ENCODE results near the gene CD83. TPM values are rescaled to one million over a fixed set of nuclear protein-coding genes. Genes with fewer than 3 reads are reported as not detected.

CD83 gene
- total and polyA plus RNA-seq, 9 of the 15 experiments (the other 6 are each of a cell fraction or from before 2014, with no cell fraction given): 2.5 to 4.1 (median 3.4) TPM

DNA sequence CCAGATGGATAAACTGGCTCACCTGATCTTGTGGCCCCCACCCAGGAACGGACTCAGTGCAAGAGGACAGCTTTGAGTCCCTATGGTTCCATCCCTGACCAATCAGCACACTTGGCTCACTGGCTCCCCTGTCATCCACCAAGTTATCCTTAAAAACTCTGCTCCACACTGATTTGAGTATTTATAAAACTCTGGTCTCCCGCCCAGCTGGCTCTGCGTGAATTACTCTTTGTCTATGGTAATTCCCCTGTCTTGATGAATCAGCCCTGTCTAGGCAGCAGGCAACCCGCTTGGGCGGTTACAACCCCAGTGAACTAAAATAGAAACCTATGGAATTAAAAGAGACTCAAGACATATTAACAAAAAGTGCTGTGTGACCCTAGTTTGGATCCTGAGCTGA, 38.1 kb upstream of the CD83 start:
- Histone ChIP-seq H3K4me1 (replicated peaks in 1 of 2; ENCODE audit: control insufficient read depth in 2 of 2, insufficient read depth in 2 of 2, low read length in 2 of 2) (peaks cover 0 to 12% of the 10 kb centered on the region in 2 experiments; a peak in 3 of 5 replicates), H3K9me3 (replicated peaks; ENCODE audit: control insufficient read depth, insufficient read depth, low read depth, low read length) (no peaks in the 10 kb centered on the region), H3K36me3 (ENCODE audit: control insufficient read depth, insufficient read depth, low read length) (no peaks in the 10 kb centered on the region), H3K27ac (ENCODE audit: extremely low read depth, low read depth, low read length) (no peak overlapping the region), H3K9ac (ENCODE audit: insufficient read depth in 1 of 2, low read depth in 2 of 2, low read length in 2 of 2) (no peak overlapping the region), H2AFZ (ENCODE audit: low read depth, low read length) (no peak overlapping the region), H3K4me2 (ENCODE audit: insufficient read depth, low read length) (no peak overlapping the region), H4K20me1 (replicated peaks; ENCODE audit: control insufficient read depth, insufficient read depth, low read length) (no peaks in the 10 kb centered on the region), H3K4me3 (no peak overlapping the region), H3K9me1 (ENCODE audit: control insufficient read depth, insufficient read depth, low read length) (no peaks in the 10 kb centered on the region), H3K27me3 (ENCODE audit: control insufficient read depth in 2 of 2, insufficient read depth in 2 of 2, low read length in 2 of 2) (0 out of 5 replicates have a peak, but pooled peaks cover 0 to 3% of the 10 kb centered on the region in 2 experiments), H3K79me2 (ENCODE audit: control insufficient read depth, insufficient read depth, low read length) (no peaks in the 10 kb centered on the region)
- no TSS peak for BruUV-seq (replicated peaks)
- FAIRE-seq (no peak), DNase-seq (ENCODE audit: extremely low read depth in 1 of 4, low spot score in 3 of 4) (no peak), ATAC-seq (no peak)
- CTCF ChIA-PET (ENCODE audit: low intra/inter-chr PET ratio): interaction anchor here (0.5 kb wide), 1 partner anchor 1016 kb away, joined by 3 read pairs; no protein-coding TSS in a partner anchor
- 17% methylated on average over 5 of the region's 5 CpGs for WGBS (ENCODE audit: insufficient coverage, low coverage, missing lambda C conversion rate)
- in situ Hi-C loops (cut with MboI): no loop called here
- intact Hi-C loops (cut with micrococcal nuclease): loop anchor here (5.0 to 10.0 kb wide), 2 partner anchors 63 to 505 kb away; partner anchors contain the start of gene SIRT5
- POLR2A ChIA-PET: interaction anchor here (0.9 kb wide), 1 partner anchor 192 kb away, joined by 3 read pairs; no protein-coding TSS in a partner anchor
- TF ChIP-seq JUN (IDR thresholded peaks at IDR 0.05; ENCODE audit: borderline replicate concordance, low read depth, low read length) (no peak), JUN (CRISPR knock-in tag; IDR thresholded peaks at IDR 0.05; ENCODE audit: borderline replicate concordance) (no peak), ZNF140 (CRISPR knock-in tag; IDR thresholded peaks at IDR 0.05) (no peak), FOS (IDR thresholded peaks at IDR 0.05; ENCODE audit: extremely low read depth, insufficient read length) (no peak), SMC3 (conservative IDR thresholded peaks at IDR 0.05; ENCODE audit: insufficient read depth, low read depth, low read length) (no peak), KLF6 (CRISPR knock-in tag; IDR thresholded peaks at IDR 0.05; ENCODE audit: borderline replicate concordance) (no peak), FOXK2 (conservative IDR thresholded peaks at IDR 0.05 in 1 of 2, IDR thresholded peaks at IDR 0.05 in 1 of 2; ENCODE audit: low read depth in 2 of 2) (no peak)
- TF ChIP-seq, protein P1, sequence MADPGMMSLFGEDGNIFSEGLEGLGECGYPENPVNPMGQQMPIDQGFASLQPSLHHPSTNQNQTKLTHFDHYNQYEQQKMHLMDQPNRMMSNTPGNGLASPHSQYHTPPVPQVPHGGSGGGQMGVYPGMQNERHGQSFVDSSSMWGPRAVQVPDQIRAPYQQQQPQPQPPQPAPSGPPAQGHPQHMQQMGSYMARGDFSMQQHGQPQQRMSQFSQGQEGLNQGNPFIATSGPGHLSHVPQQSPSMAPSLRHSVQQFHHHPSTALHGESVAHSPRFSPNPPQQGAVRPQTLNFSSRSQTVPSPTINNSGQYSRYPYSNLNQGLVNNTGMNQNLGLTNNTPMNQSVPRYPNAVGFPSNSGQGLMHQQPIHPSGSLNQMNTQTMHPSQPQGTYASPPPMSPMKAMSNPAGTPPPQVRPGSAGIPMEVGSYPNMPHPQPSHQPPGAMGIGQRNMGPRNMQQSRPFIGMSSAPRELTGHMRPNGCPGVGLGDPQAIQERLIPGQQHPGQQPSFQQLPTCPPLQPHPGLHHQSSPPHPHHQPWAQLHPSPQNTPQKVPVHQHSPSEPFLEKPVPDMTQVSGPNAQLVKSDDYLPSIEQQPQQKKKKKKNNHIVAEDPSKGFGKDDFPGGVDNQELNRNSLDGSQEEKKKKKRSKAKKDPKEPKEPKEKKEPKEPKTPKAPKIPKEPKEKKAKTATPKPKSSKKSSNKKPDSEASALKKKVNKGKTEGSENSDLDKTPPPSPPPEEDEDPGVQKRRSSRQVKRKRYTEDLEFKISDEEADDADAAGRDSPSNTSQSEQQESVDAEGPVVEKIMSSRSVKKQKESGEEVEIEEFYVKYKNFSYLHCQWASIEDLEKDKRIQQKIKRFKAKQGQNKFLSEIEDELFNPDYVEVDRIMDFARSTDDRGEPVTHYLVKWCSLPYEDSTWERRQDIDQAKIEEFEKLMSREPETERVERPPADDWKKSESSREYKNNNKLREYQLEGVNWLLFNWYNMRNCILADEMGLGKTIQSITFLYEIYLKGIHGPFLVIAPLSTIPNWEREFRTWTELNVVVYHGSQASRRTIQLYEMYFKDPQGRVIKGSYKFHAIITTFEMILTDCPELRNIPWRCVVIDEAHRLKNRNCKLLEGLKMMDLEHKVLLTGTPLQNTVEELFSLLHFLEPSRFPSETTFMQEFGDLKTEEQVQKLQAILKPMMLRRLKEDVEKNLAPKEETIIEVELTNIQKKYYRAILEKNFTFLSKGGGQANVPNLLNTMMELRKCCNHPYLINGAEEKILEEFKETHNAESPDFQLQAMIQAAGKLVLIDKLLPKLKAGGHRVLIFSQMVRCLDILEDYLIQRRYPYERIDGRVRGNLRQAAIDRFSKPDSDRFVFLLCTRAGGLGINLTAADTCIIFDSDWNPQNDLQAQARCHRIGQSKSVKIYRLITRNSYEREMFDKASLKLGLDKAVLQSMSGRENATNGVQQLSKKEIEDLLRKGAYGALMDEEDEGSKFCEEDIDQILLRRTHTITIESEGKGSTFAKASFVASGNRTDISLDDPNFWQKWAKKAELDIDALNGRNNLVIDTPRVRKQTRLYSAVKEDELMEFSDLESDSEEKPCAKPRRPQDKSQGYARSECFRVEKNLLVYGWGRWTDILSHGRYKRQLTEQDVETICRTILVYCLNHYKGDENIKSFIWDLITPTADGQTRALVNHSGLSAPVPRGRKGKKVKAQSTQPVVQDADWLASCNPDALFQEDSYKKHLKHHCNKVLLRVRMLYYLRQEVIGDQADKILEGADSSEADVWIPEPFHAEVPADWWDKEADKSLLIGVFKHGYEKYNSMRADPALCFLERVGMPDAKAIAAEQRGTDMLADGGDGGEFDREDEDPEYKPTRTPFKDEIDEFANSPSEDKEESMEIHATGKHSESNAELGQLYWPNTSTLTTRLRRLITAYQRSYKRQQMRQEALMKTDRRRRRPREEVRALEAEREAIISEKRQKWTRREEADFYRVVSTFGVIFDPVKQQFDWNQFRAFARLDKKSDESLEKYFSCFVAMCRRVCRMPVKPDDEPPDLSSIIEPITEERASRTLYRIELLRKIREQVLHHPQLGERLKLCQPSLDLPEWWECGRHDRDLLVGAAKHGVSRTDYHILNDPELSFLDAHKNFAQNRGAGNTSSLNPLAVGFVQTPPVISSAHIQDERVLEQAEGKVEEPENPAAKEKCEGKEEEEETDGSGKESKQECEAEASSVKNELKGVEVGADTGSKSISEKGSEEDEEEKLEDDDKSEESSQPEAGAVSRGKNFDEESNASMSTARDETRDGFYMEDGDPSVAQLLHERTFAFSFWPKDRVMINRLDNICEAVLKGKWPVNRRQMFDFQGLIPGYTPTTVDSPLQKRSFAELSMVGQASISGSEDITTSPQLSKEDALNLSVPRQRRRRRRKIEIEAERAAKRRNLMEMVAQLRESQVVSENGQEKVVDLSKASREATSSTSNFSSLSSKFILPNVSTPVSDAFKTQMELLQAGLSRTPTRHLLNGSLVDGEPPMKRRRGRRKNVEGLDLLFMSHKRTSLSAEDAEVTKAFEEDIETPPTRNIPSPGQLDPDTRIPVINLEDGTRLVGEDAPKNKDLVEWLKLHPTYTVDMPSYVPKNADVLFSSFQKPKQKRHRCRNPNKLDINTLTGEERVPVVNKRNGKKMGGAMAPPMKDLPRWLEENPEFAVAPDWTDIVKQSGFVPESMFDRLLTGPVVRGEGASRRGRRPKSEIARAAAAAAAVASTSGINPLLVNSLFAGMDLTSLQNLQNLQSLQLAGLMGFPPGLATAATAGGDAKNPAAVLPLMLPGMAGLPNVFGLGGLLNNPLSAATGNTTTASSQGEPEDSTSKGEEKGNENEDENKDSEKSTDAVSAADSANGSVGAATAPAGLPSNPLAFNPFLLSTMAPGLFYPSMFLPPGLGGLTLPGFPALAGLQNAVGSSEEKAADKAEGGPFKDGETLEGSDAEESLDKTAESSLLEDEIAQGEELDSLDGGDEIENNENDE (IDR thresholded peaks at IDR 0.05; ENCODE audit: low read depth, low read length): no peak
- TF ChIP-seq, protein P2, sequence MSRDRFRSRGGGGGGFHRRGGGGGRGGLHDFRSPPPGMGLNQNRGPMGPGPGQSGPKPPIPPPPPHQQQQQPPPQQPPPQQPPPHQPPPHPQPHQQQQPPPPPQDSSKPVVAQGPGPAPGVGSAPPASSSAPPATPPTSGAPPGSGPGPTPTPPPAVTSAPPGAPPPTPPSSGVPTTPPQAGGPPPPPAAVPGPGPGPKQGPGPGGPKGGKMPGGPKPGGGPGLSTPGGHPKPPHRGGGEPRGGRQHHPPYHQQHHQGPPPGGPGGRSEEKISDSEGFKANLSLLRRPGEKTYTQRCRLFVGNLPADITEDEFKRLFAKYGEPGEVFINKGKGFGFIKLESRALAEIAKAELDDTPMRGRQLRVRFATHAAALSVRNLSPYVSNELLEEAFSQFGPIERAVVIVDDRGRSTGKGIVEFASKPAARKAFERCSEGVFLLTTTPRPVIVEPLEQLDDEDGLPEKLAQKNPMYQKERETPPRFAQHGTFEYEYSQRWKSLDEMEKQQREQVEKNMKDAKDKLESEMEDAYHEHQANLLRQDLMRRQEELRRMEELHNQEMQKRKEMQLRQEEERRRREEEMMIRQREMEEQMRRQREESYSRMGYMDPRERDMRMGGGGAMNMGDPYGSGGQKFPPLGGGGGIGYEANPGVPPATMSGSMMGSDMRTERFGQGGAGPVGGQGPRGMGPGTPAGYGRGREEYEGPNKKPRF (IDR thresholded peaks at IDR 0.05; ENCODE audit: low read depth, low read length): no peak

All from K562 (cell line).